K562 (cell line): Measurements from ENCODE around the gene MPIG6B. TPM values are rescaled to one million over a fixed set of nuclear protein-coding genes. Genes with fewer than 3 reads are reported as not detected.

ENCODE experiments used
- CBX3 ChIP-seq, 2 experiments: IDR thresholded peaks; 1 replicate in 1 of 2; 2 replicates in 1 of 2; pipeline ENCODE4 v1.6.1; 2012; ENCODE audit warnings: inconsistent platforms in 2 of 2, low read length in 2 of 2, borderline replicate concordance in 1 of 2, control low read depth in 1 of 2
- CSDE1 ChIP-seq, 2 experiments: fragments of 450-650 bp; IDR thresholded peaks; 2 replicates each; pipeline ENCODE4 v1.6.1; 2016; ENCODE audit warnings: mild to moderate bottlenecking in 1 of 2
- FOXK2 ChIP-seq, 2 experiments: fragments of 450-650 bp; IDR thresholded peaks in 1 of 2; conservative IDR thresholded peaks in 1 of 2; 2 replicates each; pipeline ENCODE4 v1.6.1; 2016; ENCODE audit warnings: low read depth in 2 of 2, mild to moderate bottlenecking in 1 of 2
- GABPA ChIP-seq: fragments of 200-800 bp; sonication (Bioruptor generic); conservative IDR thresholded peaks from 2 replicates; pipeline ENCODE4 v1.6.1; 2016; ENCODE audit warnings: low read depth, missing genetic modification characterization, missing compliant biosample characterization
- GABPB1 ChIP-seq: sonication (generic); formaldehyde crosslinking; IDR thresholded peaks from 2 replicates; pipeline ENCODE4 v1.8.0; 2022; ENCODE audit warnings: mild to moderate bottlenecking, missing genetic modification reagents
- HDAC3 ChIP-seq: fragments of 450-650 bp; IDR thresholded peaks from 2 replicates; pipeline ENCODE4 v1.6.1; 2018; ENCODE audit warnings: borderline replicate concordance, mild to moderate bottlenecking, moderate library complexity; ENCODE audit not compliant: partially characterized antibody
- ID3 ChIP-seq, 2 experiments: fragments of 250-450 bp in 1 of 2; fragments of 450-650 bp in 1 of 2; sonication (Bioruptor Pico) in 1 of 2; IDR thresholded peaks; 2 replicates each; pipeline versions ENCODE4 v1.6.1 to v1.8.0; 2016 to 2021; ENCODE audit warnings: mild to moderate bottlenecking in 2 of 2, moderate library complexity in 2 of 2, missing compliant biosample characterization in 1 of 2, missing genetic modification characterization in 1 of 2
- KHSRP ChIP-seq: fragments of 450-650 bp; IDR thresholded peaks from 2 replicates; pipeline ENCODE4 v1.6.1; 2017
- MITF ChIP-seq: IDR thresholded peaks from 2 replicates; pipeline ENCODE4 v1.6.1; 2014; ENCODE audit warnings: antibody characterized with exemption
- MNT ChIP-seq, 2 experiments: fragments of 450-650 bp; conservative IDR thresholded peaks; 2 replicates each; pipeline ENCODE4 v1.6.1; 2017; ENCODE audit warnings: mild to moderate bottlenecking in 2 of 2, moderate library complexity in 2 of 2
- NKRF ChIP-seq: fragments of 450-650 bp; IDR thresholded peaks from 2 replicates; pipeline ENCODE4 v1.6.1; 2016; ENCODE audit warnings: borderline replicate concordance
- POU5F1 ChIP-seq: fragments of 150-350 bp; IDR thresholded peaks from 2 replicates; pipeline ENCODE4 v1.6.1; 2014; ENCODE audit warnings: borderline replicate concordance, low read length, low read depth, mild to moderate bottlenecking; ENCODE audit not compliant: partially characterized antibody
- PPARD ChIP-seq: fragments of 250-450 bp; sonication (Bioruptor Pico); IDR thresholded peaks from 2 replicates; pipeline ENCODE4 v1.8.0; 2022; ENCODE audit warnings: inconsistent platforms, mild to moderate bottlenecking, moderate library complexity
- RAD21 ChIP-seq, 2 experiments: fragments of 250-450 bp in 1 of 2; fragments of 450-650 bp in 1 of 2; sonication (Bioruptor Pico) in 1 of 2; formaldehyde crosslinking in 1 of 2; IDR thresholded peaks in 1 of 2; conservative IDR thresholded peaks in 1 of 2; 2 replicates each; pipeline versions ENCODE4 v1.4.0 to v1.8.0; 2020 to 2022; ENCODE audit warnings: mild to moderate bottlenecking in 2 of 2, moderate library complexity in 1 of 2
- SMAD4 ChIP-seq: fragments of 250-450 bp; sonication (Bioruptor Pico); conservative IDR thresholded peaks from 2 replicates; pipeline ENCODE4 v1.8.0; 2021; ENCODE audit warnings: inconsistent platforms, mild to moderate bottlenecking, moderate library complexity
- TAF9B ChIP-seq: fragments of 450-650 bp; IDR thresholded peaks from 2 replicates; pipeline ENCODE4 v1.6.1; 2018; ENCODE audit warnings: mild to moderate bottlenecking; ENCODE audit not compliant: partially characterized antibody
- ZBTB7A ChIP-seq: IDR thresholded peaks from 2 replicates; pipeline ENCODE4 v1.6.1; 2011; ENCODE audit warnings: low read depth, mild to moderate bottlenecking, low read length, moderate library complexity, borderline replicate concordance; ENCODE audit not compliant: control insufficient read depth
- ZNF212 ChIP-seq: fragments of 450-650 bp; formaldehyde crosslinking; IDR thresholded peaks from 2 replicates; pipeline ENCODE4 v1.4.0; 2020; ENCODE audit warnings: mild to moderate bottlenecking
- ZNF274 ChIP-seq: IDR thresholded peaks from 2 replicates; pipeline ENCODE4 v1.6.1; 2011; ENCODE audit warnings: low read depth, mild to moderate bottlenecking, low read length, moderate library complexity, borderline replicate concordance
- ZNF324 ChIP-seq: fragments of 250-450 bp; sonication (Bioruptor Pico); IDR thresholded peaks from 2 replicates; pipeline ENCODE4 v1.4.0; 2020; ENCODE audit warnings: mild to moderate bottlenecking
- ZNF507 ChIP-seq: conservative IDR thresholded peaks from 2 replicates; pipeline ENCODE4 v1.6.1; 2017; ENCODE audit warnings: missing genetic modification characterization, missing compliant biosample characterization
- ZNF780A ChIP-seq: fragments of 250-450 bp; sonication (Bioruptor Pico); IDR thresholded peaks from 2 replicates; pipeline ENCODE4 v1.5.0; 2021; ENCODE audit warnings: mild to moderate bottlenecking
- polyA plus RNA-seq, 8 experiments: library from polyadenylated mRNA; depleted of rRNA in 4 of 8; stranded (reverse) in 5 of 8; unstranded in 3 of 8; fragments of >200 nt; fragmentation: Nextera tagmentation in 2 of 8; fragmentation: Illumina TruSeq in 1 of 8; extraction: Ambion mirVana in 2 of 8; extraction: Trizol in 1 of 8; gene quantifications; 2 replicates each; pipeline versions ENCODE4 v1.2.1 to v1.2.3, GENCODE V29; 2011 to 2014; ENCODE audit warnings: inconsistent platforms in 1 of 8, missing spikeins in 1 of 8
- total RNA-seq, 7 experiments: library from RNA; depleted of rRNA in 6 of 7; stranded (reverse); fragments of >200 nt in 6 of 7; fragmentation: Illumina TruSeq in 2 of 7; extraction: Trizol in 2 of 7; gene quantifications; 2 replicates each; pipeline versions ENCODE4 v1.2.1 to v1.2.3, GENCODE V29; 2011 to 2021; ENCODE audit warnings: low replicate concordance in 1 of 7

The MPIG6B gene
- total and polyA plus RNA-seq, 9 of the 15 experiments (the other 6 are each of a cell fraction or from before 2014, with no cell fraction given) = 0.11 to 1.2 (median 0.28) TPM; not detected in 1

- TF ChIP-seq ZNF324 (CRISPR knock-in tag) (peak; percentile 88), MNT (conservative IDR thresholded peaks at IDR 0.05) (no peak), HDAC3 (no peak), RAD21 (CRISPR knock-in tag; conservative IDR thresholded peaks at IDR 0.05 in 1 of 2, IDR thresholded peaks at IDR 0.05 in 1 of 2) (peak; percentile 35 to 60), ZNF212 (CRISPR knock-in tag) (peak; percentile 98), NKRF (no peak; the same call in 1 of the 2 replicates), FOXK2 (conservative IDR thresholded peaks at IDR 0.05 in 1 of 2, IDR thresholded peaks at IDR 0.05 in 1 of 2; ENCODE audit: low read depth in 2 of 2) (no peak), ZNF274 (0 out of 2 replicates have a peak, but pooled peaks have one; percentile 33), ZNF780A (peak; percentile 98), GABPA (tag) (no peak), PPARD (CRISPR knock-in tag) (peak; percentile 61; the same call in 1 of the 2 replicates), TAF9B (no peak), POU5F1 (no peak), ZNF507 (no peak), CSDE1 (IDR thresholded peaks at IDR 0.05) (no peak), MITF (no peak), ZBTB7A (peak; percentile 97), KHSRP (peak; percentile 63), CBX3 (IDR thresholded peaks at IDR 0.05; ENCODE audit: borderline replicate concordance in 1 of 2, low read length in 2 of 2) (no peak; a peak in 1 of 3 replicates), GABPB1 (CRISPR knock-in tag) (no peak), ID3 (CRISPR knock-in tag; IDR thresholded peaks at IDR 0.05) (0 out of 2 replicates have a peak, but pooled peaks have one; percentile 38), ID3 (tag; IDR thresholded peaks at IDR 0.05) (no peak), SMAD4 (CRISPR knock-in tag) (peak; percentile 80)
These were observed 6.9 kb downstream of the MPIG6B start (continued) for GRCh38 chr6:31729979-31730630.
